ENCODE data around the gene GFY.
A peak's percentile ranks its signal among the peaks of the same experiment; 100 is the strongest.

GFY gene

GRCh38 chr19:49408816-49409440, 16.3 kb upstream of the GFY start:
- DNase-seq, result no peak

GRCh38 chr19:49409441-49410029, 15.7 kb upstream of the GFY start:
- peak; percentile 42 for DNase-seq

GRCh38 chr19:49411681-49412326, 13.4 kb upstream of the GFY start:
- DNase-seq, result no peak

GRCh38 chr19:49413348-49413747, 11.8 kb upstream of the GFY start:
- DNase-seq, result no peak

- no peak for DNase-seq
These were observed 10.9 kb upstream of the GFY start for GRCh38 chr19:49414256-49414655.

GRCh38 chr19:49415102-49415809, 9.9 kb upstream of the GFY start:
- DNase-seq, result no peak

- no peak for DNase-seq
These were observed 9.4 kb upstream of the GFY start for GRCh38 chr19:49415810-49416200.

- DNase-seq, result no peak
These were observed 8.1 kb upstream of the GFY start for GRCh38 chr19:49417088-49417487.

- DNase-seq, result no peak
These were observed 6.7 kb upstream of the GFY start for GRCh38 chr19:49418511-49418910.

GRCh38 chr19:49419173-49419572, 6.0 kb upstream of the GFY start:
- DNase-seq, result no peak

- DNase-seq, result no peak
These were observed 5.0 kb upstream of the GFY start for GRCh38 chr19:49420227-49420626.

GRCh38 chr19:49421039-49421877, 3.9 kb upstream of the GFY start:
- no peak for DNase-seq

GRCh38 chr19:49421878-49422202, 3.3 kb upstream of the GFY start:
- DNase-seq, result no peak

- no peak for DNase-seq
These were observed 2.6 kb upstream of the GFY start for GRCh38 chr19:49422407-49423070.

- DNase-seq, result no peak
These were observed 1.9 kb upstream of the GFY start, which contains the start of gene PTH2 for GRCh38 chr19:49423071-49423984. Gene PTH2 (minus strand): TSS chr19:49423441. CDS start chr19:49423339, 102 bp downstream.

- DNase-seq, result peak; percentile 48
These were observed 1.2 kb upstream of the GFY start for GRCh38 chr19:49423985-49424303.

GRCh38 chr19:49425922-49426592, 869 bp downstream of the GFY start:
- no peak for DNase-seq

GRCh38 chr19:49427339-49427738, 2.2 kb downstream of the GFY start:
- no peak for DNase-seq

GRCh38 chr19:49427855-49428546, 2.8 kb downstream of the GFY start:
- DNase-seq, result no peak
